SH-SY5Y (cell line): ENCODE results near the gene P2RX4.

Experiments
- GATA2 ChIP-seq: IDR thresholded peaks from 2 replicates; pipeline ENCODE4 v1.6.1; 2011; ENCODE audit warnings: mild to moderate bottlenecking, low read depth, low read length
- GATA3 ChIP-seq: IDR thresholded peaks from 2 replicates; pipeline ENCODE4 v1.6.1; 2011; ENCODE audit warnings: low read depth, mild to moderate bottlenecking, low read length, moderate library complexity

DNA sequence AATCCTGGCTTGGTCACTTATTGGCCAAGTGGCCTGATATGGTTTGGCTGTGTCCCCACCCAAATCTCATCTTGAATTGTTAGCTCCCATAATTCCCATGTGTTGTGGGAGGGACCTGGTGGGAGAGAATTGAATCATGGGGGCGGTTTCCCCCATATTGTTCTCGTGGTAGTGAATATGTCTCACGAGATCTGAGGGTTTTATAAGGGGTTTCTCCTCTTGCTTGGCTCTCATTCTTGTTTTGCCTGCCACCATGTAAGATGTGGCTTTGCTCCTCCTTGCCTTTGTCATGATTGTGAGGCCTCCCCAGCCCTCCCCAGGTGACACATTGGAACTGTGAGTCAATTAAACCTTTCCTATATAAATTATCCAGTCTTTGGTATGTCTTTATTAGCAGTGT lies 18.8 kb upstream of the P2RX4 start:
- no peak for TF ChIP-seq GATA2
- no peak for TF ChIP-seq GATA3
